Measurements from ENCODE around the gene C16orf86. TPM values are rescaled to one million over a fixed set of nuclear protein-coding genes. Genes with fewer than 3 reads are reported as not detected.

C16orf86 gene
- total RNA-seq, 2 donors from 2014 or later = 1.1 to 1.4 TPM

- TF ChIP-seq CTCF (IDR thresholded peaks at IDR 0.05) = no peak
- H3K4me1 ChIP-seq = peaks cover 30% of the 10 kb centered on the region
- DNase-seq = no peak
Observed at GRCh38 chr16:67669499-67670101, 3.0 kb downstream of the C16orf86 start.

GRCh38 chr16:67672306-67672705, 5.7 kb downstream of the C16orf86 start:
- intact Hi-C loops (cut with DNase I) = loop anchor here (5.0 kb wide), 1 partner anchor 140 kb away; no protein-coding TSS in a partner anchor
- H3K4me1 ChIP-seq = peaks cover 27% of the 10 kb centered on the region

More at GRCh38 chr16:67669499-67670101, 3.0 kb downstream of the C16orf86 start:
- no peaks in the 10 kb centered on the region for H3K36me3 ChIP-seq
- no peak overlapping the region for H3K27ac ChIP-seq
- no peaks in the 10 kb centered on the region for H3K27me3 ChIP-seq
- no peak overlapping the region for H3K9ac ChIP-seq (ENCODE audit: low read depth in 2 of 2, low read length in 2 of 2)
- intact Hi-C loops (cut with DNase I) = loop anchor here (5.0 to 10.0 kb wide), 2 partner anchors 143 to 145 kb away; partner anchors contain the start of gene RIPOR1
- H3K4me3 ChIP-seq = no peak overlapping the region
- H3K9me3 ChIP-seq = no peaks in the 10 kb centered on the region

GRCh38 chr16:67672739-67673662, 6.4 kb downstream of the C16orf86 start:
- peak overlapping the region; percentile 86 for H3K27ac ChIP-seq

More at GRCh38 chr16:67672306-67672705, 5.7 kb downstream of the C16orf86 start:
- no peak for DNase-seq
- H3K27ac ChIP-seq = peak overlapping the region; percentile 86
- H3K36me3 ChIP-seq = no peaks in the 10 kb centered on the region
- H3K9me3 ChIP-seq = no peaks in the 10 kb centered on the region
- H3K4me3 ChIP-seq = no peak overlapping the region
- no peak for TF ChIP-seq CTCF (IDR thresholded peaks at IDR 0.05)
- no peaks in the 10 kb centered on the region for H3K27me3 ChIP-seq
- H3K9ac ChIP-seq (ENCODE audit: low read depth in 2 of 2, low read length in 2 of 2) = no peak overlapping the region

GRCh38 chr16:67673712-67674580, 7.3 kb downstream of the C16orf86 start:
- TF ChIP-seq CTCF (IDR thresholded peaks at IDR 0.05) = no peak
- H3K4me1 ChIP-seq = peaks cover 22% of the 10 kb centered on the region
- DNase-seq = peak; percentile 92
- no peaks in the 10 kb centered on the region for H3K27me3 ChIP-seq
- H3K9ac ChIP-seq (ENCODE audit: low read depth in 2 of 2, low read length in 2 of 2) = peak overlapping the region; percentile 24 to 77
- H3K36me3 ChIP-seq = no peaks in the 10 kb centered on the region
- H3K9me3 ChIP-seq = no peaks in the 10 kb centered on the region
- intact Hi-C loops (cut with DNase I) = loop anchor here (5.0 kb wide), 1 partner anchor 138 kb away; no protein-coding TSS in a partner anchor
- no peak overlapping the region for H3K4me3 ChIP-seq
- peak overlapping the region; percentile 86 for H3K27ac ChIP-seq

More at GRCh38 chr16:67672739-67673662, 6.4 kb downstream of the C16orf86 start:
- intact Hi-C loops (cut with DNase I) = loop anchor here (5.0 kb wide), 1 partner anchor 139 kb away; no protein-coding TSS in a partner anchor
- TF ChIP-seq CTCF (IDR thresholded peaks at IDR 0.05) = peak; percentile 83
- no peak overlapping the region for H3K4me3 ChIP-seq
- peak overlapping the region; percentile 24 to 77 for H3K9ac ChIP-seq (ENCODE audit: low read depth in 2 of 2, low read length in 2 of 2)
- H3K4me1 ChIP-seq = peaks cover 22% of the 10 kb centered on the region
- peak; percentile 89 for DNase-seq
- H3K27me3 ChIP-seq = no peaks in the 10 kb centered on the region
- H3K36me3 ChIP-seq = no peaks in the 10 kb centered on the region
- H3K9me3 ChIP-seq = no peaks in the 10 kb centered on the region

All from colonic mucosa (tissue), 4 donors.